Stimulated activated CD4-positive, alpha-beta T cell treated with anti-CD3 and anti-CD28 coated beads, Interleukin-4, amount 100 ng/mL, for 24 hours (primary cell): ENCODE data around the gene COMMD1.
"Not testable (repeated sequence)": the region's sequence is repeated elsewhere in the genome, so short reads cannot be mapped to it uniquely, and the experiment has no call there.

ENCODE experiments used
- DNase-seq: peaks from one replicate; pipeline ENCODE4 v3.0.0-alpha.2; 2020

COMMD1 gene

GRCh38 chr2:61924895-61925663 is 19.6 kb downstream of the COMMD1 start:
- DNase-seq: no peak

DNA sequence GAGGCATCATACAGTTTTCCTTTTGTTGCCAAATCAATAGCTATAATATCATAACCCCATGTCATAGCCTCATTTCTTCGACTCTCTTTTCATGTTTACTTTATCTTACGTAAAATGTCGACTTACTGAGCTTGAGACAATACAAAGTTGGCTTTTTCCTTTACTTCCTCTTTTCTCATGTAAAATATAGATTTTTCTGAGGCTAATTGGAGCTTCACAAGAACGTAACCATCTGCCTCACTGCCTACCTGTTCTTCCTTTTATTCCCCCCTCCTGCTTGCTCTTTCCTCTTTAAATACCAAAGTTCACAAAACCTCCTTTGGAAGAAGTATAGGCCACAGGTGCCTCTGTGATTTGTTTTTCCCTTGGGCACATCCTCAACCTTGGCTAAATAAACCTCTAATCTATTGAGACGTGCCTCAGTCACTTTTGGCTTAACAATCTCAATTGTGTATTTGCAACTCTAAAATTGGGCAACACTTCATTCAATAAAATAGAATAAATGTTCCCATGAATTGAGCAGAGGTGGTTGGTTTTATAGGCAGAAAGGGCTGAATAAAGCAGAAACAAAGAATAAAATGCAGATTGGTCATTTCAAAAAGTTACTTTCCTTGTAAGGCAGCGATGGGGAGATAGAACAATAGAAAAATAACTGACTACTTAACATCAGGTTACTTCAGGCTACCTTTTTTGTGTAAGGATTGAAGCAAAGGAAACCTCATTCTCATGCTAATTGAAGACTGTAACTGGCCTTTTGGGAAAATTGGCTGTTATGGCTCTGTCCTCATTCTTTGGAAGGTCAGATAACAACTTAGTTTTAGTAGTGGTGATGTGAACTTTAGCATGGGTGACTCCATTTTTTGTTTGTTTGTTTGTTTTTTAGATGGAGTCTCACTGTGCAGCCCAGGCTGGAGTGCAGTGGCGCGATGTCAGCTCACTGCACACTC is 21.3 kb downstream of the COMMD1 start:
- DNase-seq: no peak

DNA sequence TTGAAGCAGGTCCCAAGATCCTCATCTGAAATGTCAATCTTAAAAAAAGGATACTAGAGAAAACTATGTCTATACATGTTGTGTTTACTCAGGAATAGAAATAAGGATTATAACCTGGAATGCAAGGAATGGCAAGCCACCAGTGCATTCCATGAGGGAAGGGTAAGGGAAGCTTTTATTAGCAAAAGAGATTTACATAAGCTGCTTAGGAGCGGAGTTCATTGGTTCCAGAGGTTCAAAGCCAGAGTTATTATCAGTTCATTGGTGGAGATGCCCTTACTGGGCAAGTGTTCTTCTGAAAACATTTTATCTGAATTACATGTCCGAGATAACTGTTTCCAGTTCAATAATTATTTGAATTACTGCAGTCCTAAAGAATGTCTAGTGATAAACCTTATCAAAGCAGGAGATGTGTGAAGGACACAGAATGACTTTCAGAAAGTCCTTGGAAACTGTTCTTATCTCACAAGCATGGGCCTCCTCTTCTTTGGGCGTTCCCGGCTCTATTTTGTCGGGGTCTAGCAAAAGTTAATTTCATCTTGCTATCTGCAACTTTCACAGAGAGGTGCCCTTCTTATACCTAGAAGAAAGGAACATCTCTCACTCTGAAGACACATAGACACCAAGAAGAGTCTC is 23.5 kb downstream of the COMMD1 start:
- DNase-seq: no peak

DNA sequence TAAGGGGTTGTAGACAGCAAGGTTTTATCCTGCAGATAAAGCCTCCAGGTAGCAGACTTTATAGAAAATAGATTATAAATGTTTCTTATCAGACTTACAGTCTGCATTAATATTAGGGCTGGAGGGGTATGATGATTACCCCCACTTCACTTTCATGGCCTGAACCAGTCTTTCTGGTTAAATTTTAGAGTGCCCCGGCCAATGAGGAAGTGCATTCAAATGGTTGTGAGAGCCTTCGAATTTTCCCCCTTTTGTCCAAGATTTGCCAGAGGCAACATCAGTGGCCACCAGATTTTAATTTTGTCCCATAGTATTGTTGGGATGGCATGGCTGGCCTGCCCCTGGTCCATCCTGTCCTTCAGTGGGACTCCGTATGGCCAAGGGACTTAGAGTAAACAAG is 31.6 kb downstream of the COMMD1 start:
- DNase-seq: no peak

GRCh38 chr2:61937886-61938285 is 32.4 kb downstream of the COMMD1 start:
- no peak for DNase-seq

GRCh38 chr2:61938511-61938910 is 33.0 kb downstream of the COMMD1 start:
- no peak for DNase-seq

GRCh38 chr2:61943251-61943650 is 37.8 kb downstream of the COMMD1 start:
- DNase-seq: no peak

GRCh38 chr2:61946666-61947065 is 41.2 kb downstream of the COMMD1 start:
- no peak for DNase-seq

DNA sequence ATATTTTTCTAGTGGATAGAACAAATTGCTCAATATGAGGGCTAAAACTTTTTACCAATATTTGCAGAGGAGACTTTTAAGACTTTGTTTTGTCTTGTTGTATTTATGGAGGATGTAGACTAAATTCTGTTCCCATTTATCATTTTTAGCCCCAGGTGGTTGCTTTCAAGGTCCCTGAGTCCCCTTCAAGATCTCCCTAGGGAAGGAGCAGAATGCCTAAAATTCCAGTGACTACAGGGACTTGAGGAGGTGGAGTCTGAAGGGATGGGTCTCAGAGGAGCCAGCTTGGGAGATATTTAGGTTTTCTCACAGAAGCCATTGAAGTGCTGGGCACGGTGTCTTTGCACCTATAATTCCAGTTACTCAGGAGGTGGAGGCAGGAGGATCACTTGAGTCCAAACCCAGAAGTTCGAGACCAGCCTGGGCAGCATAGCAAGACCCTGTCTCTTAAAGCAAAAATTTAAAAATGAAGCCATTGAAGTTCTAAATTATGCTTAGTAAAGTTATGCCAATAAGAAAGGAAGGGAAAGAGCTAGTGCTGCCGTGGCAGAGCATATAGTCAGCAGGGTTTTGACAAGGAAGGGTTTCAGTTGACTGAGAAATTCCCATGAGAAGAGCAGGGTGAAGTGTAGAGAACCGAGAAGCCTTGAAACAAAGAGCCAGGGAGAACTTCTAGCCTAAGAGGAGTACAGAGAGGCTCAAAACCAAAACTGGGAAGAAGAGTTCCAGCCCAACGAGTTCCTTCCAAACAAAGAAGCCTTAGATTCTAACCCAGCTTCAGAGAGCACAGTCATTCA is 43.4 kb downstream of the COMMD1 start:
- no peak for DNase-seq

- DNase-seq: no peak
Measured at GRCh38 chr2:61949458-61949713, 43.9 kb downstream of the COMMD1 start.

DNA sequence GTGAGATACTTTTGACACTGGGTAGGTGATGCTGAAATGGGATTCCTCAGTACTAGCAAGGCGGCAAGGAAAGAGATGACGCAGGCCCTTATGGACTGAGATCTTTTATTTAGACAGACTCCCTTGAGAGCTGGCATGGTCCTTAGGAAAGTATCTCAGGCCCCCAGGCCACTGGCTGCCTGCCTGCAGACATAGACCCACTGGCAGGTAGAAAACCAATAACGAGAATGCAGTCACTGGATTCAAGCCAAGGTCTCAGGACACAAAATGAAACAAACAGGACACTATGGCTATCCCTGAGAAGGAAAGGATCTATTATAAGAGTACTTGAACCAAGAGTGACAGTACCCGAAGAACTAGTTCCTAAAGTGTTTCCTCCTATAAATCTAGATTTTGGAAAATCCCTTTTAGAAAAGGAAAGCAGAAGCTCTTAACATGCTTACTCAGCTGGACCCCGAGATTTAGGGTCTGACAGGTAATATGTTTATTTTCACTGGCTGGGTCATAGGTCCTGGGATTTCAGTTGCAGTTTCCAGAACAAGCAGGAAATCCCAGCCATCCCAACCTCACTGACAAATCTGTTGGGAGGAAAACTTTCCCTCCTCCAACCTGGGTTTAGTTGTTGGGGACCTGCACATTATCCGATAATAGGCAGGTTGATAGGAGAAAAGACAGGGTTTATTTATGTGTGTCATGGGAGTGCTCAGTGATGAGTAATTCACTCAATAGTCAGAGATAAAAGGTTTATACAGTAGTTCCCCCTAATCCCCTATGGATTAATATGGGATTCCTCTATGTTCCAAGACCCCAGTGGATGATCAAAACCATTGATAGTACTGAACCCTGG is 44.5 kb downstream of the COMMD1 start:
- DNase-seq: no peak

- DNase-seq: no peak
Measured at GRCh38 chr2:61950571-61951315, 45.3 kb downstream of the COMMD1 start.

DNA sequence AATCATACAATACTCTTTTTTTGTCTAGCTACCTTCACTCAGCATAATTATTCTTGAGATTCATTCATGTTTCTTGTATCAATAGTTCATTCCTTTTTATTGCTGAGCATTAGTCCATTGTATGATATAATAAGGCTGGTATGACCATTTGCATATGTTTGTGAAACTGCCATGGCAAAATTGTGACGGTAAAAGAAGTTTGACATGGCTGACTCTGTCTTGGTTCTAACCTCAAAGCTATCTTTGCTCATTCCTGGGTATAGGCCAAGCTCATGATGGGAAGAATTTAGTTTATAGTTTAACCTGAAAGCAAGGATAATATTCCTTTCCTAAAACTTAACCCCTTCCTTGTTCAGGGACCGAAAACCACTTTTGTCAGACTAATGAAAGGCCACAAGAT is 46.4 kb downstream of the COMMD1 start:
- DNase-seq: no peak

GRCh38 chr2:61952288-61952687 is 46.8 kb downstream of the COMMD1 start:
- no peak for DNase-seq

DNA sequence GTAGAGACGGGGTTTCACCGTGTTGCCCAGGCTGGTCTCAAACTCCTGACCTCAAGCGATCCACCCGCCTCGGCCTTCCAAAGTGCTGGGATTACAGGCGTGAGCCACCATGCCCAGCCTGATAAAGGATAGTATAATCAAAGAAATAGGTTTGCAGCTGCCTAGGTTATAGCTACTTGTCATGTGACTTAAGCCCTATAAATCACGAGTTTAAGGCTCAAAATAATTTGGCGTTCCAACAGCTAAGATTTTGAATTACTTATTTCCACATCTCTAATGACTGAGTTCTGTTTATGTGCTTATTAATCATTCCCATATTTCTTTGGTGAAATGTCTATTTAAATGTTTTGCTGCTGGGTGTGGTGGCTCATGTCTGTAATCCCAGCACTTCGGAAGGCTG is 49.4 kb downstream of the COMMD1 start:
- not testable (repeated sequence) for DNase-seq

- no peak for DNase-seq
Measured at GRCh38 chr2:61959381-61960293, 54.2 kb downstream of the COMMD1 start.

DNA sequence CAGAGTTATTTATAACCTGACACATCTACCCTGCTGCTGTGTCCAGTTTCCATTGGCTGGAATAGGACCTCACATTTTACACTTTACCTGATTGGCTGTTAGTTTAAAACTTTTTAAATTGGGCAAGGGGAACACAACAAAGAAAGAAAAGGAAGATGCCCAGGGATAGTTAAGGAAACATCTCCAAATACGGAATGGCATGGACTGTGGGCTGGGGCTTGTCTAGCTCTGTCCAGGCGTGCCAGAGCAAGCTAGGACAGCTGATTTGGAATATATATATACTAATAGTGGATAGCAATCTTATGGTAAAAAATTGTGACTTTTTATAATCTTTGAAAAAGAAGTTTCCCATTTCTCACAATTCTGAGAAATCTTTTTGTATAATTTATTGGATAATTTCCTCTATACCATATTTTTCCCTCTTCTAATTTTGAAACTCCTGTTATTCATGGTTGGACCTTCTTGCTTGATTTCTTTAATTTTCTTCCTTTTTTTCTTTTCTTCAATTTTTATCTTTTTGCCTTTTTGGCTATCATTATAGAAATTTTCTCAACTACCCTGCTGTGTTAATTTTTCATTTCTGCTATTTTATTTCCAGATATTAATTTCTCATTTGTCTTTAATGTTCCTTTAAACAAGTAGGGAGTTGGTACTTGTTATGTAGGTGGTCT is 55.9 kb downstream of the COMMD1 start:
- DNase-seq: no peak

DNA sequence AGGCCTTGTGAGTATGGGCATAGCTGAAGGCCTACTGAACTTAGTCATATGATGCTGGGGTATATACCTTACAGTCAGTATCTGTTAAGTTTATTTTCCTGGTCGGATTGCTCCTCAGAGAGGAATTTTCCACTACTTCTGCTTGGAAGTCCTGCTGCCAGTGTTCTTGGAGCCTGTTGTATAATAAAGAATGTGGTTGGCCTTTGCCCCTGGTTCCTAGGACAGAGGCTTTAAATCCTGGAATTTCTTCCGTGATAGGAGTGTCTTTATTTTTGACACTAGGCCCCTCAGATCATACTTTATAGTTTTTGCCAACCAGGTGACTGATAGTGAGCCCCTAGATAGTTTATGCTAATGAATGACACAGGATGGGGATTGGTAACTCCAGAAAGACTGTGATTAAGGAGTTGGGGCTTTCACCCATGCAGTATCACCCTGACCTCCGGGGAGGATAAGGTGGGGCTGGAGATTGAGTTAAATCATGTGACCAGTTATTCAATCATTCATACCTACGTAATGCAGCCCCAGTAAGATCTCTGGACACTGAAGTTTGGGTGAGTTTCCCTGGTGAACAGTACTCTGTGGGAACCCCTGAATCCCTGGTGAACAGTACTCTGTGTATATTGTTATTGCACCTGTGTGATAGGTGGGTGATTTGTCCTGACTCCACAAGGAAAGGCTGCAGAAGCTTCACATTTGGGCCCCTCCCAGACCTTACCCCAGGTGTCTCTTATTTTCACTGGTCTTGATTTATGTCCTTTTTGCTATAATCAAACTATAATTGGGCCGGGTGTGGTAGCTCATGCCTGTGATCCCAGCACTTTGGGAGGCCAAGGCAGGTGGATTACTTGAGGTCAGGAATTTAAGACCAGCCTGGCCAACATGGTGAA is 56.9 kb downstream of the COMMD1 start:
- no peak for DNase-seq
